WTC11 (cell line): Measurements from ENCODE around the gene RPRD1B.

ENCODE experiments used
- ELF4 ChIP-seq: sonication (generic); formaldehyde crosslinking; IDR thresholded peaks from 2 replicates; pipeline ENCODE4 v1.8.1; 2022; ENCODE audit warnings: low read depth, mild to moderate bottlenecking, moderate library complexity, missing genetic modification reagents
- JUN ChIP-seq: sonication (generic); formaldehyde crosslinking; IDR thresholded peaks from 2 replicates; pipeline ENCODE4 v1.8.0; 2023; ENCODE audit warnings: mild to moderate bottlenecking, missing genetic modification reagents
- ZNF416 ChIP-seq: fragments of 250-450 bp; sonication (Bioruptor Pico); IDR thresholded peaks from 2 replicates; pipeline ENCODE4 v1.9.0; 2021; ENCODE audit warnings: mild to moderate bottlenecking, inconsistent platforms
- TF ChIP-seq, protein P1 (sequence below): sonication (generic); formaldehyde crosslinking; IDR thresholded peaks from 2 replicates; pipeline ENCODE4 v1.8.0; 2023; ENCODE audit warnings: missing genetic modification reagents
- TF ChIP-seq, protein P2 (sequence below): fragments of 200-600 bp; IDR thresholded peaks from 2 replicates; pipeline ENCODE4 v1.8.0; 2022; ENCODE audit warnings: antibody characterized with exemption

DNA sequence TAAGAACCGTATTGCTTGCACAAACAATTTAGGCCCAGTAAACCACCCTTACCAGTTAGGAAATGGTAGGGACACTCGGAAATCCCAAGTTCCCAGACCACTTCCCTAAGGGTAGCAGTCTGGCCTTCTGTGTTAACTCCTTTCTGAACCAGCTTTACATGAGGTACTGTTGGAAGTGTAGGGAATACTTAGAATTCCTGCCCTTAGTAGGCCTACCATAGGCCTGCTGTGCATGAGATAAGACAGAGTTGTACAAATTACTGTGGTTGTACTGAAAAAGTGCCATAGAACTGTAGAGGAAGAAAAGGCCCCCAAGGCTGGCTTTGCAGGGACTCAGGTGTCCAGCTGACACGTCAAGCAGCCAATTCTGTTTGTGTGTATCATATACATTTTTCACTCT is 11.1 kb downstream of the RPRD1B start:
- TF ChIP-seq, protein P1, sequence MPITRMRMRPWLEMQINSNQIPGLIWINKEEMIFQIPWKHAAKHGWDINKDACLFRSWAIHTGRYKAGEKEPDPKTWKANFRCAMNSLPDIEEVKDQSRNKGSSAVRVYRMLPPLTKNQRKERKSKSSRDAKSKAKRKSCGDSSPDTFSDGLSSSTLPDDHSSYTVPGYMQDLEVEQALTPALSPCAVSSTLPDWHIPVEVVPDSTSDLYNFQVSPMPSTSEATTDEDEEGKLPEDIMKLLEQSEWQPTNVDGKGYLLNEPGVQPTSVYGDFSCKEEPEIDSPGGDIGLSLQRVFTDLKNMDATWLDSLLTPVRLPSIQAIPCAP, result no peak
- TF ChIP-seq, protein P2, sequence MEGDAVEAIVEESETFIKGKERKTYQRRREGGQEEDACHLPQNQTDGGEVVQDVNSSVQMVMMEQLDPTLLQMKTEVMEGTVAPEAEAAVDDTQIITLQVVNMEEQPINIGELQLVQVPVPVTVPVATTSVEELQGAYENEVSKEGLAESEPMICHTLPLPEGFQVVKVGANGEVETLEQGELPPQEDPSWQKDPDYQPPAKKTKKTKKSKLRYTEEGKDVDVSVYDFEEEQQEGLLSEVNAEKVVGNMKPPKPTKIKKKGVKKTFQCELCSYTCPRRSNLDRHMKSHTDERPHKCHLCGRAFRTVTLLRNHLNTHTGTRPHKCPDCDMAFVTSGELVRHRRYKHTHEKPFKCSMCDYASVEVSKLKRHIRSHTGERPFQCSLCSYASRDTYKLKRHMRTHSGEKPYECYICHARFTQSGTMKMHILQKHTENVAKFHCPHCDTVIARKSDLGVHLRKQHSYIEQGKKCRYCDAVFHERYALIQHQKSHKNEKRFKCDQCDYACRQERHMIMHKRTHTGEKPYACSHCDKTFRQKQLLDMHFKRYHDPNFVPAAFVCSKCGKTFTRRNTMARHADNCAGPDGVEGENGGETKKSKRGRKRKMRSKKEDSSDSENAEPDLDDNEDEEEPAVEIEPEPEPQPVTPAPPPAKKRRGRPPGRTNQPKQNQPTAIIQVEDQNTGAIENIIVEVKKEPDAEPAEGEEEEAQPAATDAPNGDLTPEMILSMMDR, result no peak
- TF ChIP-seq JUN (CRISPR knock-in tag), result no peak
- no peak for TF ChIP-seq ZNF416 (CRISPR knock-in tag)
- no peak for TF ChIP-seq ELF4 (CRISPR knock-in tag)
